Gastroesophageal sphincter (tissue), 4 donors: ENCODE data around the gene COL19A1. TPM values are rescaled to one million over a fixed set of nuclear protein-coding genes. Genes with fewer than 3 reads are reported as not detected.
A peak's percentile ranks its signal among the peaks of the same experiment; 100 is the strongest.

Source experiments
- ATAC-seq: fragments of 150-250 bp; one replicate; pipeline ENCODE4 v1.9.1; 2016; ENCODE audit warnings: mild to moderate bottlenecking, moderate library complexity
- H3K27ac ChIP-seq, 4 donors: fragments of 200-600 bp; sonication (generic) in 3 of 4; 1 replicate in 3 of 4; 2 replicates in 1 of 4; pipeline ENCODE4 v1.5.1; 2016 to 2019
- H3K27me3 ChIP-seq: fragments of 200-600 bp; sonication (generic); one replicate; pipeline ENCODE4 v1.5.1; 2019
- H3K36me3 ChIP-seq, 2 donors: fragments of 200-600 bp; sonication (generic); one replicate each; pipeline ENCODE4 v1.5.1; 2019; ENCODE audit warnings: control low read depth in 1 of 2
- H3K4me1 ChIP-seq, 3 donors: fragments of 200-600 bp; sonication (generic); 1 replicate in 2 of 3; 2 replicates in 1 of 3; pipeline ENCODE4 v1.5.1; 2016 to 2019; ENCODE audit warnings: control low read depth in 2 of 3
- H3K4me3 ChIP-seq, 2 donors: fragments of 200-600 bp; sonication (generic); one replicate each; pipeline ENCODE4 v1.5.1; 2019; ENCODE audit warnings: mild to moderate bottlenecking in 1 of 2, moderate library complexity in 1 of 2
- H3K9me3 ChIP-seq, 3 donors: fragments of 200-600 bp; sonication (generic); one replicate each; pipeline ENCODE4 v1.5.1; 2017 to 2019; ENCODE audit warnings: control low read depth in 2 of 3
- CTCF ChIP-seq, 4 experiments: fragments of 200-600 bp in 2 of 4; fragments of 450-650 bp in 2 of 4; sonication (generic) in 1 of 4; IDR thresholded peaks; one replicate each; pipeline ENCODE4 v1.5.1; 2017 to 2019; ENCODE audit warnings: antibody characterized with exemption in 4 of 4, mild to moderate bottlenecking in 2 of 4, moderate library complexity in 2 of 4
- EP300 ChIP-seq: sonication (generic); formaldehyde crosslinking; IDR thresholded peaks from one replicate; pipeline ENCODE4 v1.6.1; 2017; ENCODE audit warnings: antibody characterized with exemption, mild to moderate bottlenecking
- POLR2A ChIP-seq, 2 donors: fragments of 450-650 bp; IDR thresholded peaks; one replicate each; pipeline ENCODE4 v1.6.1; 2017; ENCODE audit warnings: antibody characterized with exemption in 2 of 2, mild to moderate bottlenecking in 2 of 2, moderate library complexity in 1 of 2
- POLR2AphosphoS5 ChIP-seq: sonication (generic); formaldehyde crosslinking; IDR thresholded peaks from one replicate; pipeline ENCODE4 v1.6.1; 2017; ENCODE audit warnings: antibody characterized with exemption
- WGBS, 2 donors: methylation state at CpG; one replicate each; pipeline ENCODE4 v1.1.5; 2018; ENCODE audit warnings: low coverage in 1 of 2; 5-methylcytosine and 5-hydroxymethylcytosine counted together
- total RNA-seq, 4 donors: library from RNA; depleted of rRNA; stranded (reverse); fragments of >200 nt; gene quantifications; one replicate each; pipeline ENCODE4 v1.1.0, GENCODE V29; 2016

Gene COL19A1
- total RNA-seq, 4 donors from 2014 or later: 3.7 to 15.6 (median 6.5) TPM

- H3K27ac ChIP-seq: no peak overlapping the region
- TF ChIP-seq POLR2A (IDR thresholded peaks at IDR 0.05) (no peak), POLR2AphosphoS5 (peak; percentile 14), CTCF (IDR thresholded peaks at IDR 0.05) (no peak), EP300 (no peak)
- 35 to 68% methylated on average over 2 of the region's 2 CpGs for WGBS, 2 donors
- H3K36me3 ChIP-seq: no peaks in the 10 kb centered on the region
- H3K4me3 ChIP-seq: no peak overlapping the region
- no peaks in the 10 kb centered on the region for H3K9me3 ChIP-seq
- H3K27me3 ChIP-seq: no peaks in the 10 kb centered on the region
- H3K4me1 ChIP-seq: no peaks in the 10 kb centered on the region
- no peak for ATAC-seq
Observed at GRCh38 chr6:69942485-69942884, 76.1 kb downstream of the COL19A1 start.

- ATAC-seq: no peak
- Histone ChIP-seq H3K4me1 (no peaks in the 10 kb centered on the region), H3K4me3 (no peak overlapping the region), H3K27me3 (no peaks in the 10 kb centered on the region), H3K9me3 (no peaks in the 10 kb centered on the region), H3K36me3 (no peaks in the 10 kb centered on the region), H3K27ac (no peak overlapping the region)
- TF ChIP-seq EP300 (no peak), POLR2AphosphoS5 (no peak), CTCF (IDR thresholded peaks at IDR 0.05) (no peak), POLR2A (IDR thresholded peaks at IDR 0.05) (no peak)
- 74 to 82% methylated on average over 1 of the region's 1 CpG for whole genome bisulfite sequencing, 2 donors
Observed at GRCh38 chr6:69945192-69945591, 78.8 kb downstream of the COL19A1 start.

GRCh38 chr6:69948479-69949114, 82.2 kb downstream of the COL19A1 start:
- Histone ChIP-seq H3K4me3 (no peak overlapping the region), H3K27ac (no peak overlapping the region), H3K9me3 (no peaks in the 10 kb centered on the region), H3K36me3 (no peaks in the 10 kb centered on the region), H3K4me1 (peaks cover 0 to 9% (median 0%) of the 10 kb centered on the region in 3 donors), H3K27me3 (no peaks in the 10 kb centered on the region)
- ATAC-seq: no peak
- WGBS, 2 donors: 53 to 83% methylated on average over 1 of the region's 1 CpG
- no peak for TF ChIP-seq POLR2A (IDR thresholded peaks at IDR 0.05)
- TF ChIP-seq CTCF (IDR thresholded peaks at IDR 0.05): no peak

GRCh38 chr6:69953491-69953890, 87.1 kb downstream of the COL19A1 start:
- Histone ChIP-seq H3K9me3 (no peaks in the 10 kb centered on the region), H3K36me3 (no peaks in the 10 kb centered on the region), H3K27ac (no peak overlapping the region), H3K4me1 (peaks cover 0 to 11% (median 0%) of the 10 kb centered on the region in 3 donors), H3K4me3 (no peak overlapping the region), H3K27me3 (no peaks in the 10 kb centered on the region)
- 58 to 65% methylated on average over 1 of the region's 1 CpG for WGBS, 2 donors
- no peak for ATAC-seq
- no peak for TF ChIP-seq EP300
- no peak for TF ChIP-seq CTCF (IDR thresholded peaks at IDR 0.05)
- TF ChIP-seq POLR2AphosphoS5: no peak
- TF ChIP-seq POLR2A (IDR thresholded peaks at IDR 0.05): no peak

GRCh38 chr6:69954733-69955132, 88.4 kb downstream of the COL19A1 start:
- no peak overlapping the region for H3K4me3 ChIP-seq
- peaks cover 0 to 11% (median 0%) of the 10 kb centered on the region in 3 donors for H3K4me1 ChIP-seq
- no peaks in the 10 kb centered on the region for H3K36me3 ChIP-seq
- ATAC-seq: no peak
- TF ChIP-seq POLR2A (IDR thresholded peaks at IDR 0.05) (no peak), POLR2AphosphoS5 (no peak), EP300 (no peak), CTCF (IDR thresholded peaks at IDR 0.05) (no peak)
- no peaks in the 10 kb centered on the region for H3K27me3 ChIP-seq
- H3K9me3 ChIP-seq: no peaks in the 10 kb centered on the region
- H3K27ac ChIP-seq: no peak overlapping the region
- 80% methylated on average over 1 of the region's 1 CpG; no CpG with 5 or more reads in 1 of the 2 donors for WGBS, 2 donors
